PFSK-1 (cell line): ENCODE measurements around the gene SPATA3.

Experiments used
- FOXP2 ChIP-seq: optimal IDR thresholded peaks from 2 replicates; pipeline ENCODE3; 2011; ENCODE audit warnings: borderline replicate concordance, control low read depth, inconsistent platforms; ENCODE audit not compliant: insufficient read depth; ENCODE audit errors: extremely low read length, extremely low read depth
- POLR2AphosphoS5 ChIP-seq: IDR thresholded peaks from 2 replicates; pipeline ENCODE4 v1.6.1; 2012; ENCODE audit warnings: low read depth, mild to moderate bottlenecking, control low read depth, low read length, moderate library complexity
- REST ChIP-seq, 2 experiments: IDR thresholded peaks; 2 replicates each; pipeline versions ENCODE4 v1.6.1 to v1.8.0; 2011 to 2012; ENCODE audit warnings: low read depth in 2 of 2, low read length in 2 of 2, control low read depth in 1 of 2, inconsistent platforms in 1 of 2, mild to moderate bottlenecking in 1 of 2, moderate library complexity in 1 of 2; ENCODE audit not compliant: insufficient read depth in 1 of 2
- SIN3A ChIP-seq: IDR thresholded peaks from 2 replicates; pipeline ENCODE4 v1.6.1; 2012; ENCODE audit warnings: mild to moderate bottlenecking, low read length, moderate library complexity, borderline replicate concordance; ENCODE audit not compliant: insufficient read depth
- TAF1 ChIP-seq: IDR thresholded peaks from 2 replicates; pipeline ENCODE4 v1.6.1; 2012; ENCODE audit warnings: low read length, control low read depth, borderline replicate concordance; ENCODE audit not compliant: insufficient read depth

The SPATA3 gene

GRCh38 chr2:230982528-230982927, 13.4 kb upstream of the SPATA3 start:
- TF ChIP-seq SIN3A (no peak), TAF1 (no peak), POLR2AphosphoS5 (no peak), REST (IDR thresholded peaks at IDR 0.05; ENCODE audit: insufficient read depth in 1 of 2, low read depth in 2 of 2, low read length in 2 of 2) (no peak), FOXP2 (no peak)

- no peak for TF ChIP-seq FOXP2
- no peak for TF ChIP-seq SIN3A
- TF ChIP-seq TAF1, result no peak
- no peak for TF ChIP-seq POLR2AphosphoS5
- TF ChIP-seq REST (IDR thresholded peaks at IDR 0.05; ENCODE audit: insufficient read depth in 1 of 2, low read depth in 2 of 2, low read length in 2 of 2), result no peak
Observed at GRCh38 chr2:230983566-230983965, 12.4 kb upstream of the SPATA3 start.

GRCh38 chr2:230984393-230985220, 11.3 kb upstream of the SPATA3 start:
- TF ChIP-seq FOXP2 (no peak), REST (IDR thresholded peaks at IDR 0.05; ENCODE audit: insufficient read depth in 1 of 2, low read depth in 2 of 2, low read length in 2 of 2) (no peak), POLR2AphosphoS5 (no peak), SIN3A (no peak), TAF1 (no peak)

GRCh38 chr2:230985519-230986231, 10.2 kb upstream of the SPATA3 start:
- TF ChIP-seq SIN3A, result no peak
- TF ChIP-seq TAF1, result no peak
- TF ChIP-seq POLR2AphosphoS5, result no peak
- no peak for TF ChIP-seq REST (IDR thresholded peaks at IDR 0.05; ENCODE audit: insufficient read depth in 1 of 2, low read depth in 2 of 2, low read length in 2 of 2)
